Endothelial cell of umbilical vein (primary cell): Measurements from ENCODE around the gene STAP1. TPM values are rescaled to one million over a fixed set of nuclear protein-coding genes. Genes with fewer than 3 reads are reported as not detected.

Experiments
- BruUV-seq: library from RNA; stranded (reverse); fragments of 400-500 nt; replicated peaks from 2 replicates; lab custom pipeline; 2021; lab: Mats Ljungman, UMichigan
- CTCF ChIA-PET: fragments of 300-600, 350-600 bp; sonication (Branson Sonifier 250); formaldehyde crosslinking; loops from one replicate; lab custom pipeline; 2021; ENCODE audit warnings: antibody characterized with exemption, inconsistent platforms; lab: Charles Lee
- POLR2A ChIA-PET: fragments of 300-600, 350-600 bp; sonication (Branson Sonifier 250); formaldehyde crosslinking; loops from one replicate; lab custom pipeline; 2021; ENCODE audit warnings: antibody characterized with exemption, inconsistent platforms; lab: Charles Lee
- DNase-seq: peaks from one replicate; pipeline ENCODE4 v3.0.0-alpha.2; 2011; ENCODE audit warnings: low read depth, low spot score
- FAIRE-seq: peaks from 2 replicates; lab custom pipeline; 2011; peaks lifted over from hg19 to GRCh38; lab: Jason Lieb, UNC
- H2AFZ ChIP-seq: 2 replicates; pipeline ENCODE4 v1.6.0; 2012; ENCODE audit warnings: low read depth, low read length, control low read depth, inconsistent platforms
- H3K27ac ChIP-seq: 2 replicates; pipeline ENCODE4 v1.5.1; 2011; ENCODE audit warnings: low read depth, mild to moderate bottlenecking, control low read depth, low read length, moderate library complexity; ENCODE audit not compliant: insufficient read depth
- H3K27me3 ChIP-seq, 2 experiments: 2 replicates each; pipeline versions ENCODE4 v1.6.0 to v1.6.1; 2011; ENCODE audit warnings: low read length in 2 of 2, mixed read lengths in 1 of 2; ENCODE audit not compliant: control insufficient read depth in 2 of 2, insufficient read depth in 2 of 2
- H3K36me3 ChIP-seq, 2 experiments: 2 replicates in 1 of 2; 3 replicates in 1 of 2; pipeline ENCODE4 v1.5.1; 2011; ENCODE audit warnings: low read length in 2 of 2, mild to moderate bottlenecking in 1 of 2, moderate library complexity in 1 of 2; ENCODE audit not compliant: control insufficient read depth in 2 of 2, insufficient read depth in 2 of 2; ENCODE audit errors: extremely low read depth in 1 of 2
- H3K4me1 ChIP-seq: 3 replicates; pipeline ENCODE4 v1.5.1; 2011; ENCODE audit warnings: mild to moderate bottlenecking, low read length; ENCODE audit not compliant: control insufficient read depth, insufficient read depth; ENCODE audit errors: extremely low read depth
- H3K4me2 ChIP-seq: 2 replicates; pipeline ENCODE4 v1.6.1; 2011; ENCODE audit warnings: low read length, control low read depth, mixed read lengths; ENCODE audit not compliant: insufficient read depth
- H3K4me3 ChIP-seq, 3 experiments: fragments of 200-600 bp in 1 of 3; sonication (generic), shearing (Covaris generic) in 1 of 3; replicated peaks in 1 of 3; 2 replicates each; pipeline ENCODE4 v1.5.1; 2011 to 2016; ENCODE audit warnings: control low read depth in 3 of 3, low read length in 3 of 3, mild to moderate bottlenecking in 2 of 3, inconsistent platforms in 1 of 3, low read depth in 1 of 3, moderate library complexity in 1 of 3; ENCODE audit not compliant: insufficient read depth in 1 of 3
- H3K79me2 ChIP-seq: 2 replicates; pipeline ENCODE4 v1.6.0; 2012; ENCODE audit warnings: low read length, inconsistent platforms; ENCODE audit not compliant: control insufficient read depth, insufficient read depth
- H3K9ac ChIP-seq: replicated peaks from 2 replicates; pipeline ENCODE3; 2011; ENCODE audit warnings: low read length, control low read depth; ENCODE audit not compliant: insufficient read depth; ENCODE audit errors: extremely low read depth
- H3K9me1 ChIP-seq: replicated peaks from 3 replicates; pipeline ENCODE4 v1.6.0; 2011; ENCODE audit warnings: mild to moderate bottlenecking, low read length; ENCODE audit not compliant: control insufficient read depth, insufficient read depth; ENCODE audit errors: extremely low read depth
- H3K9me3 ChIP-seq: replicated peaks from 2 replicates; pipeline ENCODE4 v1.5.1; 2012; ENCODE audit warnings: low read length, inconsistent platforms; ENCODE audit not compliant: control insufficient read depth, insufficient read depth
- H4K20me1 ChIP-seq: replicated peaks from 2 replicates; pipeline ENCODE3; 2011; ENCODE audit warnings: mild to moderate bottlenecking, low read length; ENCODE audit not compliant: control insufficient read depth, insufficient read depth; ENCODE audit errors: extremely low read depth
- EZH2 ChIP-seq: IDR thresholded peaks from 2 replicates; pipeline ENCODE4 v1.6.1; 2012; ENCODE audit warnings: borderline replicate concordance, low read depth, mild to moderate bottlenecking, moderate library complexity, low read length, inconsistent platforms; ENCODE audit not compliant: severe bottlenecking
- FOS ChIP-seq: IDR thresholded peaks from 2 replicates; pipeline ENCODE4 v1.6.1; 2011; ENCODE audit warnings: mild to moderate bottlenecking, low read length, moderate library complexity, borderline replicate concordance; ENCODE audit not compliant: insufficient read depth
- GATA2 ChIP-seq: IDR thresholded peaks from 2 replicates; pipeline ENCODE4 v1.7.0; 2011; ENCODE audit warnings: low read depth, mild to moderate bottlenecking, moderate library complexity, mixed read lengths, low read length; ENCODE audit not compliant: insufficient read length, insufficient read depth
- JUN ChIP-seq: IDR thresholded peaks from 2 replicates; pipeline ENCODE4 v1.6.1; 2011; ENCODE audit warnings: borderline replicate concordance, low read depth; ENCODE audit not compliant: insufficient read length, insufficient read depth
- MYC ChIP-seq: IDR thresholded peaks from one replicate; pipeline ENCODE4 v1.6.1; 2011; ENCODE audit warnings: mild to moderate bottlenecking, low read depth, low read length
- POLR2A ChIP-seq: IDR thresholded peaks from 2 replicates; pipeline ENCODE4 v1.6.1; 2012; ENCODE audit warnings: low read depth, mild to moderate bottlenecking, control low read depth, low read length
- POLR2AphosphoS5 ChIP-seq: IDR thresholded peaks from 2 replicates; pipeline ENCODE4 v1.6.1; 2012; ENCODE audit warnings: low read depth, mild to moderate bottlenecking, control low read depth, low read length, moderate library complexity; ENCODE audit not compliant: insufficient read depth
- dilution Hi-C: fragments of 300-500 bp; cut with MboI; formaldehyde crosslinking; loops from one replicate; pipeline ENCODE4 v1.15.0; 2019; ENCODE audit warnings: low sequenced_read_pairs; ENCODE audit not compliant: extremely low pct_ligation_motif_present
- intact Hi-C: fragments of 100-400 bp; cut with micrococcal nuclease; formaldehyde crosslinking; loops from one replicate; pipeline ENCODE4 v1.10.0; 2022
- polyA plus RNA-seq, 4 experiments: library from polyadenylated mRNA; depleted of rRNA in 3 of 4; stranded (reverse) in 3 of 4; unstranded in 1 of 4; fragments of >200 nt; gene quantifications; 2 replicates each; pipeline versions ENCODE4 v1.2.1 to v1.2.3, GENCODE V29; 2011 to 2012; ENCODE audit warnings: missing spikeins in 1 of 4
- total RNA-seq: library from RNA; stranded (reverse); gene quantifications from 2 replicates; pipeline ENCODE4 v1.2.3, GENCODE V29; 2021
- TF ChIP-seq, protein P1 (sequence below): IDR thresholded peaks from 2 replicates; pipeline ENCODE4 v1.6.1; 2011; ENCODE audit not compliant: insufficient read depth, insufficient read length
- TF ChIP-seq, protein P2 (sequence below), 2 donors: IDR thresholded peaks; 1 replicate in 1 of 2; 2 replicates in 1 of 2; pipeline ENCODE4 v1.5.1; 2011; ENCODE audit warnings: low read length in 2 of 2, mild to moderate bottlenecking in 2 of 2, moderate library complexity in 2 of 2, control low read depth in 1 of 2, inconsistent platforms in 1 of 2, low read depth in 1 of 2; ENCODE audit not compliant: insufficient read depth in 1 of 2; ENCODE audit errors: extremely low read depth in 1 of 2

Gene STAP1
- total and polyA plus RNA-seq, 2 donors (not counting 3 experiments of a cell fraction or from before 2014, with no cell fraction given) = not detected

DNA sequence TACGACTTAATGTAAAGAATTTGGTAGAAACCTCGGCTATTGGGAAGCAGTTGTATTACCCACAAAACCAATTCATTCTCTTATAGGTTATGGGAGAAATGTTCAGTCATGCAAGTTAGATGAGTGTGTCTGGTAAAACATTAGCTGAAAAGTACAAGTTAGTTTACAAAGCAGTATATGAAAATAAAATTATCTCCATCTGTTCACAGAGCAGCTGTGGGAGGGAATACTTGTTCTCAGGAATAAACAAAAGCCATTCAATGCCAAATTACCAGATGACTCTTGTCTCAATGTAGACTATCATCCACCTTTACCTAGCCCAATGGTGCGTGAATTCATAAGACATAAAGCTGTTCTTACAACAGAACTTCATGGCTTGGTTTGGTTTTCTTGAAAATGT lies 28.6 kb downstream of the STAP1 start:
- no peaks in the 10 kb centered on the region for H3K9me3 ChIP-seq
- ChIA-PET POLR2A (no interaction called here), CTCF (interaction anchor here (1.0 kb wide), 1 partner anchor 159 kb away, joined by 3 read pairs; no protein-coding TSS in a partner anchor)
- DNase-seq = no peak
- H3K4me3 ChIP-seq = no peak overlapping the region
- no peak overlapping the region for H3K4me2 ChIP-seq
- no peak overlapping the region for H3K9ac ChIP-seq
- H3K27me3 ChIP-seq = no peaks in the 10 kb centered on the region
- H2AFZ ChIP-seq = no peak overlapping the region
- no peak for FAIRE-seq
- H3K4me1 ChIP-seq = no peaks in the 10 kb centered on the region
- no peak overlapping the region for H3K27ac ChIP-seq
- no peaks in the 10 kb centered on the region for H4K20me1 ChIP-seq
- dilution Hi-C loops = no loop called here
- H3K79me2 ChIP-seq = no peaks in the 10 kb centered on the region
- intact Hi-C loops = no loop called here
- BruUV-seq = no TSS peak
- TF ChIP-seq FOS (no peak), POLR2A (no peak), JUN (no peak), POLR2AphosphoS5 (no peak)
- TF ChIP-seq, protein P1, sequence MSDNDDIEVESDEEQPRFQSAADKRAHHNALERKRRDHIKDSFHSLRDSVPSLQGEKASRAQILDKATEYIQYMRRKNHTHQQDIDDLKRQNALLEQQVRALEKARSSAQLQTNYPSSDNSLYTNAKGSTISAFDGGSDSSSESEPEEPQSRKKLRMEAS = no peak
- H3K9me1 ChIP-seq = no peaks in the 10 kb centered on the region
- no peaks in the 10 kb centered on the region for H3K36me3 ChIP-seq

DNA sequence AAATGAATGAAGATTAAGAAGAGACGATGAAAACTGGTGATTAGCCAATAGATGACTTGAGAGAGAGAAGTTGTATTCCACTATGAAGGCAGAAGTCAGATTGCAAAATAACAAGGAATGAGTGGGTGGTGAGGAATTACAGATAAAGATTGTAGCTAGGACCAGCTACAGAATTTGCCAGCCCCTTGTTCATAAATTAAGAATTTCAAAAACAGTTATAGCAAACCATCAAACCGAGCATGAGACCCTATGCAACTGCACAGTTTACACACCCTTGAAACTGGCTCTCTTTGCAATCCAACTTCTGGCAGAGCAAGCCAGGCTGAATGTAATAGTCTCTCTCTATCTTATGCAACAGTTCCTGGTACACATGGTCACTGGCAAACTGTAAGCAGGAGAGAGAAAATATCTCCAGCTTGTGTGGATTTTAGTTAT lies 35.2 kb downstream of the STAP1 start:
- Histone ChIP-seq H3K36me3 (no peaks in the 10 kb centered on the region), H3K79me2 (no peaks in the 10 kb centered on the region), H3K9ac (no peak overlapping the region), H3K9me1 (no peaks in the 10 kb centered on the region), H3K4me1 (no peaks in the 10 kb centered on the region), H3K27me3 (peaks cover 3 to 6% of the 10 kb centered on the region in 2 experiments), H3K27ac (no peak overlapping the region), H3K9me3 (no peaks in the 10 kb centered on the region), H2AFZ (no peak overlapping the region), H3K4me2 (no peak overlapping the region), H4K20me1 (no peaks in the 10 kb centered on the region), H3K4me3 (no peak overlapping the region)
- CTCF ChIA-PET = no interaction called here
- DNase-seq (no peak), FAIRE-seq (no peak)
- dilution Hi-C loops (no loop called here), intact Hi-C loops (no loop called here)
- no TSS peak for BruUV-seq
- POLR2A ChIA-PET = no interaction called here
- TF ChIP-seq EZH2 (no peak), JUN (no peak), FOS (no peak), POLR2A (no peak), MYC (no peak), POLR2AphosphoS5 (no peak), GATA2 (no peak)
- TF ChIP-seq, protein P2, sequence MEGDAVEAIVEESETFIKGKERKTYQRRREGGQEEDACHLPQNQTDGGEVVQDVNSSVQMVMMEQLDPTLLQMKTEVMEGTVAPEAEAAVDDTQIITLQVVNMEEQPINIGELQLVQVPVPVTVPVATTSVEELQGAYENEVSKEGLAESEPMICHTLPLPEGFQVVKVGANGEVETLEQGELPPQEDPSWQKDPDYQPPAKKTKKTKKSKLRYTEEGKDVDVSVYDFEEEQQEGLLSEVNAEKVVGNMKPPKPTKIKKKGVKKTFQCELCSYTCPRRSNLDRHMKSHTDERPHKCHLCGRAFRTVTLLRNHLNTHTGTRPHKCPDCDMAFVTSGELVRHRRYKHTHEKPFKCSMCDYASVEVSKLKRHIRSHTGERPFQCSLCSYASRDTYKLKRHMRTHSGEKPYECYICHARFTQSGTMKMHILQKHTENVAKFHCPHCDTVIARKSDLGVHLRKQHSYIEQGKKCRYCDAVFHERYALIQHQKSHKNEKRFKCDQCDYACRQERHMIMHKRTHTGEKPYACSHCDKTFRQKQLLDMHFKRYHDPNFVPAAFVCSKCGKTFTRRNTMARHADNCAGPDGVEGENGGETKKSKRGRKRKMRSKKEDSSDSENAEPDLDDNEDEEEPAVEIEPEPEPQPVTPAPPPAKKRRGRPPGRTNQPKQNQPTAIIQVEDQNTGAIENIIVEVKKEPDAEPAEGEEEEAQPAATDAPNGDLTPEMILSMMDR (IDR thresholded peaks at IDR 0.05; ENCODE audit: extremely low read depth in 1 of 2, insufficient read depth in 1 of 2, low read depth in 1 of 2, low read length in 2 of 2) = no peak
- TF ChIP-seq, protein P1 = no peak
